H1 (cell line): ENCODE data around the gene XK. TPM values are rescaled to one million over a fixed set of nuclear protein-coding genes. Genes with fewer than 3 reads are reported as not detected.
A peak's percentile ranks its signal among the peaks of the same experiment; 100 is the strongest.

Experiments used
- CTCF ChIA-PET: fragments of 300-600 bp; sonication (Branson Sonifier 250); formaldehyde crosslinking; loops from one replicate; lab custom pipeline; 2021; ENCODE audit not compliant: partially characterized antibody; lab: Charles Lee
- POLR2A ChIA-PET: fragments of 300-600 bp; sonication (Branson Sonifier 250); formaldehyde crosslinking; loops from one replicate; lab custom pipeline; 2021; ENCODE audit warnings: inconsistent platforms; ENCODE audit not compliant: partially characterized antibody; lab: Charles Lee
- DNase-seq, 2 experiments: peaks; one replicate each; pipeline versions ENCODE4 v3.0.0 to v3.0.0-alpha.2; 2010 to 2022; ENCODE audit warnings: low spot score in 2 of 2, low read depth in 1 of 2, mixed read lengths in 1 of 2
- FAIRE-seq: peaks from 2 replicates; lab custom pipeline; 2011; peaks lifted over from hg19 to GRCh38; lab: Jason Lieb, UNC
- H2AFZ ChIP-seq: 2 replicates; pipeline ENCODE4 v1.8.1; 2012; ENCODE audit warnings: low read length, inconsistent platforms
- H2AK5ac ChIP-seq: 2 replicates; pipeline ENCODE4 v1.6.1; 2013; ENCODE audit warnings: low read depth, low read length
- H2BK120ac ChIP-seq: replicated peaks from 2 replicates; pipeline ENCODE3; 2013; ENCODE audit warnings: low read depth, low read length, inconsistent platforms
- H2BK12ac ChIP-seq: 2 replicates; pipeline ENCODE4 v1.6.1; 2013; ENCODE audit warnings: low read depth, low read length
- H2BK15ac ChIP-seq: 2 replicates; pipeline ENCODE4 v1.6.1; 2013; ENCODE audit warnings: low read length
- H2BK20ac ChIP-seq: 2 replicates; pipeline ENCODE4 v1.6.1; 2013; ENCODE audit warnings: low read length
- H2BK5ac ChIP-seq: 2 replicates; pipeline ENCODE4 v1.6.1; 2013; ENCODE audit warnings: low read depth, low read length
- H3K14ac ChIP-seq: 2 replicates; pipeline ENCODE4 v1.6.1; 2013; ENCODE audit warnings: inconsistent platforms; ENCODE audit not compliant: insufficient read length
- H3K18ac ChIP-seq: 2 replicates; pipeline ENCODE4 v1.6.1; 2013; ENCODE audit warnings: low read length; ENCODE audit errors: extremely low read depth
- H3K23ac ChIP-seq: 2 replicates; pipeline ENCODE4 v1.6.1; 2013; ENCODE audit warnings: inconsistent platforms; ENCODE audit not compliant: insufficient read length
- H3K23me2 ChIP-seq: 2 replicates; pipeline ENCODE4 v1.6.1; 2013; ENCODE audit warnings: low read depth, low read length
- H3K27ac ChIP-seq: 2 replicates; pipeline ENCODE4 v1.6.1; 2011; ENCODE audit warnings: low read depth, low read length, inconsistent platforms
- H3K27me3 ChIP-seq, 4 experiments: replicated peaks in 1 of 4; 1 replicate in 1 of 4; 2 replicates in 3 of 4; pipeline versions ENCODE4 v1.6.1 to v1.8.1; 2011 to 2013; ENCODE audit warnings: low read length in 3 of 4, mild to moderate bottlenecking in 3 of 4, inconsistent platforms in 2 of 4, mixed read lengths in 2 of 4, moderate library complexity in 1 of 4; ENCODE audit not compliant: control insufficient read depth in 3 of 4, insufficient read depth in 3 of 4; ENCODE audit errors: extremely low read depth in 1 of 4
- H3K36me3 ChIP-seq, 4 experiments: 2 replicates each; pipeline versions ENCODE4 v1.6.1 to v1.8.1; 2011 to 2013; ENCODE audit warnings: mild to moderate bottlenecking in 4 of 4, low read length in 3 of 4, moderate library complexity in 2 of 4, control low read depth in 1 of 4, inconsistent platforms in 1 of 4; ENCODE audit not compliant: insufficient read depth in 4 of 4, control insufficient read depth in 2 of 4
- H3K4ac ChIP-seq: replicated peaks from 2 replicates; pipeline ENCODE3; 2013; ENCODE audit warnings: low read length, low read depth, mixed read lengths, inconsistent platforms; ENCODE audit not compliant: insufficient read length
- H3K4me1 ChIP-seq, 4 experiments: replicated peaks in 1 of 4; 1 replicate in 1 of 4; 2 replicates in 3 of 4; pipeline versions ENCODE4 v1.6.1 to v1.8.1; 2011 to 2013; ENCODE audit warnings: low read length in 3 of 4, inconsistent platforms in 2 of 4, mixed read lengths in 1 of 4; ENCODE audit not compliant: insufficient read depth in 4 of 4, control insufficient read depth in 3 of 4
- H3K4me2 ChIP-seq, 2 experiments: 2 replicates each; pipeline versions ENCODE4 v1.6.1 to v1.8.1; 2011 to 2013; ENCODE audit warnings: low read depth in 2 of 2, low read length in 2 of 2, control low read depth in 1 of 2, inconsistent platforms in 1 of 2, mild to moderate bottlenecking in 1 of 2; ENCODE audit not compliant: insufficient read depth in 1 of 2
- H3K4me3 ChIP-seq, 4 experiments: fragments of 200-600, 300-600 bp in 1 of 4; sonication (generic), shearing (Covaris generic), sonication (Bioruptor Twin) in 1 of 4; 2 replicates each; pipeline versions ENCODE4 v1.5.1 to v1.8.1; 2011 to 2016; ENCODE audit warnings: low read length in 4 of 4, low read depth in 3 of 4, control low read depth in 2 of 4, inconsistent platforms in 2 of 4, mild to moderate bottlenecking in 2 of 4, mixed read lengths in 1 of 4, moderate library complexity in 1 of 4; ENCODE audit not compliant: insufficient read depth in 2 of 4; ENCODE audit errors: extremely low read depth in 1 of 4
- H3K56ac ChIP-seq: replicated peaks from 2 replicates; pipeline ENCODE3; 2013; ENCODE audit warnings: low read depth, mild to moderate bottlenecking, mixed read lengths, low read length, inconsistent platforms; ENCODE audit not compliant: insufficient read length
- H3K79me1 ChIP-seq: 2 replicates; pipeline ENCODE4 v1.6.1; 2013; ENCODE audit warnings: low read depth, low read length, control low read depth
- H3K79me2 ChIP-seq, 2 experiments: 2 replicates each; pipeline versions ENCODE4 v1.6.1 to v1.8.1; 2012 to 2013; ENCODE audit warnings: low read length in 2 of 2, mild to moderate bottlenecking in 2 of 2, inconsistent platforms in 1 of 2; ENCODE audit not compliant: insufficient read depth in 2 of 2, control insufficient read depth in 1 of 2
- H3K9ac ChIP-seq, 4 experiments: replicated peaks in 1 of 4; 1 replicate in 1 of 4; 2 replicates in 3 of 4; pipeline versions ENCODE4 v1.6.1 to v1.8.1; 2011 to 2013; ENCODE audit warnings: low read depth in 3 of 4, low read length in 3 of 4, control low read depth in 2 of 4, mild to moderate bottlenecking in 2 of 4, moderate library complexity in 2 of 4, inconsistent platforms in 1 of 4; ENCODE audit errors: extremely low read depth in 1 of 4
- H3K9me3 ChIP-seq, 2 experiments: 2 replicates each; pipeline versions ENCODE4 v1.6.1 to v1.8.1; 2012 to 2013; ENCODE audit warnings: mild to moderate bottlenecking in 2 of 2, moderate library complexity in 2 of 2, control low read depth in 1 of 2, inconsistent platforms in 1 of 2, low read depth in 1 of 2, low read length in 1 of 2, mixed read lengths in 1 of 2; ENCODE audit not compliant: insufficient read depth in 2 of 2
- H4K20me1 ChIP-seq, 2 experiments: replicated peaks in 1 of 2; 2 replicates each; pipeline versions ENCODE3 to v1.8.1; 2011 to 2013; ENCODE audit warnings: inconsistent platforms in 2 of 2, low read length in 2 of 2, mild to moderate bottlenecking in 1 of 2; ENCODE audit not compliant: insufficient read depth in 2 of 2, control insufficient read depth in 1 of 2
- H4K5ac ChIP-seq: 2 replicates; pipeline ENCODE4 v1.6.1; 2013; ENCODE audit warnings: low read length, low read depth, mixed read lengths, inconsistent platforms; ENCODE audit not compliant: insufficient read length
- H4K8ac ChIP-seq: 2 replicates; pipeline ENCODE4 v1.8.0; 2013; ENCODE audit warnings: mild to moderate bottlenecking, moderate library complexity, low read length, inconsistent platforms; ENCODE audit not compliant: insufficient read depth; ENCODE audit errors: extremely low read depth
- H4K91ac ChIP-seq: replicated peaks from 2 replicates; pipeline ENCODE3; 2013; ENCODE audit warnings: low read length, mixed read lengths, inconsistent platforms; ENCODE audit not compliant: insufficient read length
- PHF8 ChIP-seq: fragments of 200-600 bp; sonication (generic); conservative IDR thresholded peaks from 2 replicates; pipeline ENCODE4 v1.7.1; 2012; ENCODE audit warnings: low read depth, mild to moderate bottlenecking, inconsistent platforms, low read length, moderate library complexity
- WGBS, 2 experiments: shearing (Covaris generic) in 1 of 2; methylation state at CpG; one replicate each; pipeline versions ENCODE4 v1.1.6 to v1.1.7; 2013 to 2015; ENCODE audit warnings: low lambda C conversion rate in 2 of 2, mixed read lengths in 2 of 2, inconsistent platforms in 1 of 2, low coverage in 1 of 2, missing lambda C conversion rate in 1 of 2; ENCODE audit not compliant: insufficient replicate concordance in 2 of 2, insufficient coverage in 1 of 2, insufficient read length in 1 of 2; ENCODE audit errors: extremely low coverage in 1 of 2, missing lambda C conversion rate in 1 of 2; 5-methylcytosine and 5-hydroxymethylcytosine counted together
- polyA plus RNA-seq, 7 experiments: library from polyadenylated mRNA; depleted of rRNA in 3 of 7; stranded (reverse) in 5 of 7; unstranded in 2 of 7; fragments of >200 nt in 5 of 7; fragments of 200-250 nt in 2 of 7; gene quantifications; 1 replicate in 5 of 7; 2 replicates in 1 of 7; 4 replicates in 1 of 7; pipeline versions ENCODE4 v1.2.1 to v1.2.3, GENCODE V29; 2011 to 2013; ENCODE audit warnings: missing spikeins in 2 of 7, mixed read lengths in 2 of 7
- total RNA-seq: library from RNA; stranded (reverse); fragmentation: NEBNext Ultra II Directional; extraction: Animal tissue kit (Norgen Biotek cat#: 25700); gene quantifications from 2 replicates; pipeline ENCODE4 v1.2.1, GENCODE V29; 2021

The XK gene
- total and polyA plus RNA-seq, 2 of the 8 experiments (the other 6 are each of a cell fraction or from before 2014, with no cell fraction given): 0.76 to 0.84 TPM

DNA sequence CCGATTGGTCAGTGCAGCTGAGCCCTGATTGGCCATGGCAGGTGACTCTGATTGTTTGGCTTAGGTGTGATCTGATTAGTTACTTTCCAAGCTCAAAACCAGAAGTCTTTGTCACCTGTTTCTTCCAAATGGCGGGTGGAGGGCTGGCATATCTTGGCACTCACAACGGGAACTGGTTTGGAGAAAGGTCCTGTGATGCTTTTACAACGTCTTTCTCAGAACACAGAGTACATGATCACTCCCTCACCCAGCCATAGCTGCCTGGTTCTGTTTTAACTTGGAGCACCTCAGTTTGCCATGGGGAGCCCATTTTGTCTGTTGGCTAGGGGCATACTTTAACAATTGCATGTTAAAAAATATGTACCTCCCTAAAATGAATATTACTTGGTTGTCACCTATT is 13.0 kb upstream of the XK start:
- no peak overlapping the region for H3K56ac ChIP-seq
- H4K8ac ChIP-seq: no peak overlapping the region
- no peaks in the 10 kb centered on the region for H3K23me2 ChIP-seq
- H4K20me1 ChIP-seq: no peaks in the 10 kb centered on the region
- H3K9me3 ChIP-seq: no peaks in the 10 kb centered on the region
- no peaks in the 10 kb centered on the region for H3K4me1 ChIP-seq
- H2BK15ac ChIP-seq: no peak overlapping the region
- H3K4ac ChIP-seq: no peak overlapping the region
- H2BK12ac ChIP-seq: no peak overlapping the region
- FAIRE-seq (peak; percentile 75), DNase-seq (no peak)
- 100% methylated on average over 1 of the region's 4 CpGs; no CpG with 5 or more reads in 1 of the 2 experiments for WGBS, 2 experiments
- H3K9ac ChIP-seq: no peak overlapping the region
- POLR2A ChIA-PET: no interaction called here
- H2AK5ac ChIP-seq: no peak overlapping the region
- H2BK120ac ChIP-seq: no peak overlapping the region
- no peak overlapping the region for H4K5ac ChIP-seq
- no peak overlapping the region for H3K4me3 ChIP-seq
- no peaks in the 10 kb centered on the region for H3K79me1 ChIP-seq
- no peak overlapping the region for H4K91ac ChIP-seq
- H3K23ac ChIP-seq: no peak overlapping the region
- no peak overlapping the region for H2BK5ac ChIP-seq
- H3K14ac ChIP-seq: no peak overlapping the region
- H3K79me2 ChIP-seq: no peaks in the 10 kb centered on the region
- CTCF ChIA-PET: no interaction called here
- no peaks in the 10 kb centered on the region for H3K27me3 ChIP-seq
- no peak overlapping the region for H2BK20ac ChIP-seq
- H2AFZ ChIP-seq: no peak overlapping the region
- H3K36me3 ChIP-seq: no peaks in the 10 kb centered on the region
- H3K18ac ChIP-seq: no peak overlapping the region
- no peak overlapping the region for H3K4me2 ChIP-seq
- H3K27ac ChIP-seq: no peak overlapping the region
- TF ChIP-seq PHF8: no peak
